HL-60/S4 treated with retinoic acid at 250 ng/mL for 4 days and 3 days (cell line): ENCODE measurements around the gene COA5.

Experiments
- in situ Hi-C: fragments of 300-500 bp; cut with MboI; formaldehyde crosslinking; loops from 2 replicates; pipeline ENCODE4 v1.7.0; 2022; ENCODE audit warnings: low sequenced_read_pairs

COA5 gene

GRCh38 chr2:98554116-98554861 lies 54.0 kb downstream of the COA5 start:
- in situ Hi-C loops, result no loop called here

- in situ Hi-C loops, result no loop called here
Observed at GRCh38 chr2:98552499-98553179, 55.7 kb downstream of the COA5 start.

GRCh38 chr2:98551316-98551715 lies 57.0 kb downstream of the COA5 start:
- in situ Hi-C loops, result no loop called here

GRCh38 chr2:98550165-98550564 lies 58.1 kb downstream of the COA5 start:
- in situ Hi-C loops, result no loop called here
